Measurements from ENCODE around the gene KRT6C. TPM values are rescaled to one million over a fixed set of nuclear protein-coding genes. Genes with fewer than 3 reads are reported as not detected.

The KRT6C gene
- total and polyA plus RNA-seq, 2 experiments from 2014 or later: not detected

- TF ChIP-seq, protein P1, sequence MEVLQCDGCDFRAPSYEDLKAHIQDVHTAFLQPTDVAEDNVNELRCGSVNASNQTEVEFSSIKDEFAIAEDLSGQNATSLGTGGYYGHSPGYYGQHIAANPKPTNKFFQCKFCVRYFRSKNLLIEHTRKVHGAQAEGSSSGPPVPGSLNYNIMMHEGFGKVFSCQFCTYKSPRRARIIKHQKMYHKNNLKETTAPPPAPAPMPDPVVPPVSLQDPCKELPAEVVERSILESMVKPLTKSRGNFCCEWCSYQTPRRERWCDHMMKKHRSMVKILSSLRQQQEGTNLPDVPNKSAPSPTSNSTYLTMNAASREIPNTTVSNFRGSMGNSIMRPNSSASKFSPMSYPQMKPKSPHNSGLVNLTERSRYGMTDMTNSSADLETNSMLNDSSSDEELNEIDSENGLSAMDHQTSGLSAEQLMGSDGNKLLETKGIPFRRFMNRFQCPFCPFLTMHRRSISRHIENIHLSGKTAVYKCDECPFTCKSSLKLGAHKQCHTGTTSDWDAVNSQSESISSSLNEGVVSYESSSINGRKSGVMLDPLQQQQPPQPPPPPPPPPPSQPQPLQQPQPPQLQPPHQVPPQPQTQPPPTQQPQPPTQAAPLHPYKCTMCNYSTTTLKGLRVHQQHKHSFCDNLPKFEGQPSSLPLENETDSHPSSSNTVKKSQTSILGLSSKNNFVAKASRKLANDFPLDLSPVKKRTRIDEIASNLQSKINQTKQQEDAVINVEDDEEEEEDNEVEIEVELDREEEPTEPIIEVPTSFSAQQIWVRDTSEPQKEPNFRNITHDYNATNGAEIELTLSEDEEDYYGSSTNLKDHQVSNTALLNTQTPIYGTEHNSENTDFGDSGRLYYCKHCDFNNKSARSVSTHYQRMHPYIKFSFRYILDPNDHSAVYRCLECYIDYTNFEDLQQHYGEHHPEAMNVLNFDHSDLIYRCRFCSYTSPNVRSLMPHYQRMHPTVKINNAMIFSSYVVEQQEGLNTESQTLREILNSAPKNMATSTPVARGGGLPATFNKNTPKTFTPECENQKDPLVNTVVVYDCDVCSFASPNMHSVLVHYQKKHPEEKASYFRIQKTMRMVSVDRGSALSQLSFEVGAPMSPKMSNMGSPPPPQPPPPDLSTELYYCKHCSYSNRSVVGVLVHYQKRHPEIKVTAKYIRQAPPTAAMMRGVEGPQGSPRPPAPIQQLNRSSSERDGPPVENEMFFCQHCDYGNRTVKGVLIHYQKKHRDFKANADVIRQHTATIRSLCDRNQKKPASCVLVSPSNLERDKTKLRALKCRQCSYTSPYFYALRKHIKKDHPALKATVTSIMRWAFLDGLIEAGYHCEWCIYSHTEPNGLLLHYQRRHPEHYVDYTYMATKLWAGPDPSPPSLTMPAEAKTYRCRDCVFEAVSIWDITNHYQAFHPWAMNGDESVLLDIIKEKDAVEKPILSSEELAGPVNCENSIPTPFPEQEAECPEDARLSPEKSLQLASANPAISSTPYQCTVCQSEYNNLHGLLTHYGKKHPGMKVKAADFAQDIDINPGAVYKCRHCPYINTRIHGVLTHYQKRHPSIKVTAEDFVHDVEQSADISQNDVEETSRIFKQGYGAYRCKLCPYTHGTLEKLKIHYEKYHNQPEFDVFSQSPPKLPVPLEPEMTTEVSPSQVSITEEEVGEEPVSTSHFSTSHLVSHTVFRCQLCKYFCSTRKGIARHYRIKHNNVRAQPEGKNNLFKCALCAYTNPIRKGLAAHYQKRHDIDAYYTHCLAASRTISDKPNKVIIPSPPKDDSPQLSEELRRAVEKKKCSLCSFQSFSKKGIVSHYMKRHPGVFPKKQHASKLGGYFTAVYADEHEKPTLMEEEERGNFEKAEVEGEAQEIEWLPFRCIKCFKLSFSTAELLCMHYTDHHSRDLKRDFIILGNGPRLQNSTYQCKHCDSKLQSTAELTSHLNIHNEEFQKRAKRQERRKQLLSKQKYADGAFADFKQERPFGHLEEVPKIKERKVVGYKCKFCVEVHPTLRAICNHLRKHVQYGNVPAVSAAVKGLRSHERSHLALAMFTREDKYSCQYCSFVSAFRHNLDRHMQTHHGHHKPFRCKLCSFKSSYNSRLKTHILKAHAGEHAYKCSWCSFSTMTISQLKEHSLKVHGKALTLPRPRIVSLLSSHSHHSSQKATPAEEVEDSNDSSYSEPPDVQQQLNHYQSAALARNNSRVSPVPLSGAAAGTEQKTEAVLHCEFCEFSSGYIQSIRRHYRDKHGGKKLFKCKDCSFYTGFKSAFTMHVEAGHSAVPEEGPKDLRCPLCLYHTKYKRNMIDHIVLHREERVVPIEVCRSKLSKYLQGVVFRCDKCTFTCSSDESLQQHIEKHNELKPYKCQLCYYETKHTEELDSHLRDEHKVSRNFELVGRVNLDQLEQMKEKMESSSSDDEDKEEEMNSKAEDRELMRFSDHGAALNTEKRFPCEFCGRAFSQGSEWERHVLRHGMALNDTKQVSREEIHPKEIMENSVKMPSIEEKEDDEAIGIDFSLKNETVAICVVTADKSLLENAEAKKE (CRISPR knock-in tag; IDR thresholded peaks at IDR 0.05): no peak
- TF ChIP-seq, protein P2, sequence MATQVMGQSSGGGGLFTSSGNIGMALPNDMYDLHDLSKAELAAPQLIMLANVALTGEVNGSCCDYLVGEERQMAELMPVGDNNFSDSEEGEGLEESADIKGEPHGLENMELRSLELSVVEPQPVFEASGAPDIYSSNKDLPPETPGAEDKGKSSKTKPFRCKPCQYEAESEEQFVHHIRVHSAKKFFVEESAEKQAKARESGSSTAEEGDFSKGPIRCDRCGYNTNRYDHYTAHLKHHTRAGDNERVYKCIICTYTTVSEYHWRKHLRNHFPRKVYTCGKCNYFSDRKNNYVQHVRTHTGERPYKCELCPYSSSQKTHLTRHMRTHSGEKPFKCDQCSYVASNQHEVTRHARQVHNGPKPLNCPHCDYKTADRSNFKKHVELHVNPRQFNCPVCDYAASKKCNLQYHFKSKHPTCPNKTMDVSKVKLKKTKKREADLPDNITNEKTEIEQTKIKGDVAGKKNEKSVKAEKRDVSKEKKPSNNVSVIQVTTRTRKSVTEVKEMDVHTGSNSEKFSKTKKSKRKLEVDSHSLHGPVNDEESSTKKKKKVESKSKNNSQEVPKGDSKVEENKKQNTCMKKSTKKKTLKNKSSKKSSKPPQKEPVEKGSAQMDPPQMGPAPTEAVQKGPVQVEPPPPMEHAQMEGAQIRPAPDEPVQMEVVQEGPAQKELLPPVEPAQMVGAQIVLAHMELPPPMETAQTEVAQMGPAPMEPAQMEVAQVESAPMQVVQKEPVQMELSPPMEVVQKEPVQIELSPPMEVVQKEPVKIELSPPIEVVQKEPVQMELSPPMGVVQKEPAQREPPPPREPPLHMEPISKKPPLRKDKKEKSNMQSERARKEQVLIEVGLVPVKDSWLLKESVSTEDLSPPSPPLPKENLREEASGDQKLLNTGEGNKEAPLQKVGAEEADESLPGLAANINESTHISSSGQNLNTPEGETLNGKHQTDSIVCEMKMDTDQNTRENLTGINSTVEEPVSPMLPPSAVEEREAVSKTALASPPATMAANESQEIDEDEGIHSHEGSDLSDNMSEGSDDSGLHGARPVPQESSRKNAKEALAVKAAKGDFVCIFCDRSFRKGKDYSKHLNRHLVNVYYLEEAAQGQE (IDR thresholded peaks at IDR 0.05; ENCODE audit: unreplicated experiment): no peak
Measured at GRCh38 chr12:52434081-52434733, 39.4 kb downstream of the KRT6C start, which contains the start of gene KRT75 (continued).

GRCh38 chr12:52433501-52434080, 40.0 kb downstream of the KRT6C start:
- no peak overlapping the region for H3K27ac ChIP-seq (ENCODE audit: low read depth)
- H2AFZ ChIP-seq: no peak overlapping the region
- H3K27me3 ChIP-seq (ENCODE audit: insufficient read depth): no peaks in the 10 kb centered on the region
- Mint-ChIP-seq H3K36me3 (ENCODE audit: low read depth) (no peaks in the 10 kb centered on the region), H3K4me3 (no peak overlapping the region), H3K4me1 (no peaks in the 10 kb centered on the region; the same call in 1 of the 3 replicates), H3K27ac (no peak overlapping the region), H3K27me3 (ENCODE audit: insufficient read depth, low read depth, poor library complexity) (peaks cover 9% of the 10 kb centered on the region), H3K9me3 (no peaks in the 10 kb centered on the region; the same call in 1 of the 3 replicates)
- no peaks in the 10 kb centered on the region for H3K79me2 ChIP-seq (replicated peaks; ENCODE audit: insufficient read depth)
- no peaks in the 10 kb centered on the region for H4K20me1 ChIP-seq (replicated peaks; ENCODE audit: insufficient read depth)
- H3K36me3 ChIP-seq (ENCODE audit: insufficient read depth): no peaks in the 10 kb centered on the region
- peaks cover 13% of the 10 kb centered on the region for H3K9me2 ChIP-seq (ENCODE audit: insufficient read depth)
- H3K4me3 ChIP-seq: no peak overlapping the region
- ATAC-seq: no peak
- H3K4me2 ChIP-seq: no peak overlapping the region
- H3K4me1 ChIP-seq (ENCODE audit: insufficient read depth): no peaks in the 10 kb centered on the region
- H3F3A ChIP-seq (replicated peaks; ENCODE audit: low read depth): no peaks in the 10 kb centered on the region
- DNase-seq (ENCODE audit: low spot score): no peak
- TF ChIP-seq JUNB (IDR thresholded peaks at IDR 0.05; ENCODE audit: unreplicated experiment) (no peak), CREB1 (CRISPR knock-in tag; IDR thresholded peaks at IDR 0.05; ENCODE audit: low read depth) (no peak), NANOG (IDR thresholded peaks at IDR 0.05; ENCODE audit: borderline replicate concordance) (no peak), ZNF331 (CRISPR knock-in tag; IDR thresholded peaks at IDR 0.05; ENCODE audit: low read depth) (no peak)

Data from GM23338 (cell line).